COLO668 (cell line): ENCODE measurements around the gene RAB5A.
"Not testable (repeated sequence)": the region's sequence is repeated elsewhere in the genome, so short reads cannot be mapped to it uniquely, and the experiment has no call there.

ENCODE experiments used
- DNase-seq: peaks from one replicate; lab custom pipeline; 2025; ENCODE audit not compliant: unreplicated experiment; lab: John Stamatoyannopoulos, UW

RAB5A gene

DNA sequence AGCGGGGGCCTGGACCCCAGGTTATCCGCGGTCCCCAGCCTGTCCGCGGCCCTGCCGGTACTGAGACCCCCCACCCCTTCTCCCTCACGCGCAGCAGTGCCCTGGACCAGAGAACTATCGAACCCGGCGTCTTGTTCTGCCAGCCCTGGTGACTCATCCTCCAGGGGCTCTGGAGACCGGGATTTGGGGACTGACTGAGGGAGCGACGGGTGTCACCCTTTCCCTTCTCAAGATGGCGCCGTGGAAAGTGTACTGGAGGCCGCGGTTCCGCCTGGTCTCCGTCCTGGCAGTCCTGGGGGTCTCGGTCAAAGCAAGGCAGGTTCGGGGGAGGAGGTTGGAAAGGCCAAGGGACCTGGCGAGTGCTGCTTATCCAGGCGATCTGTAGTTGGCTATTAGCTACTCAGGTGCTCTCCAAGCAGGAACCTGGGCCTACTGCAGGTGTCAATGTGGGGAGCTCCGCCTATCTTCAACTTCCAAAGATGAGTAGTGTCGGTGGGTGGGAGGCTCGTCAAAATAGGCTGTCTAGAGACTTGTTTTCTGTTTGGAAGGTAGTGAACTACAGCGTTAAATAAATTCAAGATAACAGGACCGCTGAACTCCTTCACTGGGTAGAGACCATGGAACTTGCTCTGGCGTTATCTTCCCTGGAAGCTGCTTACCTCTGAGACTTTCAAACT lies 790 bp downstream of the RAB5A start:
- peak; percentile 43 for DNase-seq

DNA sequence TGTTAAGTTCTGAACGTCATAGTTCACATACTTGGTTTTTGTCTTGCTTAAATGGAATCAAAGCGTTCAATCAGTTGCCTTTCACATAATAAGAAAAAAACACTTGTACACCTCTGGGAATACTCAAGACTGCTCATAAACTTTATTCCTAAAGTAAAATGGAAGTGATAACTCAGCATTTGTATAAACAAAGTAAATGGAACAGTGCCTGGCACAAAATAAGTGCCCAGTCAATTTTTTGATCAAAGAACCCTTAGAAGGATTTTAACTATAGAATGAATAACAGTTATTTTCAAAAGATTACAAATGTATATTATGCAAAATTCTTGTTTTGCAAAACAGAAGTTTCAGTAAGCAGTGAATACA lies 1.3 kb downstream of the RAB5A start:
- DNase-seq, result no peak

DNA sequence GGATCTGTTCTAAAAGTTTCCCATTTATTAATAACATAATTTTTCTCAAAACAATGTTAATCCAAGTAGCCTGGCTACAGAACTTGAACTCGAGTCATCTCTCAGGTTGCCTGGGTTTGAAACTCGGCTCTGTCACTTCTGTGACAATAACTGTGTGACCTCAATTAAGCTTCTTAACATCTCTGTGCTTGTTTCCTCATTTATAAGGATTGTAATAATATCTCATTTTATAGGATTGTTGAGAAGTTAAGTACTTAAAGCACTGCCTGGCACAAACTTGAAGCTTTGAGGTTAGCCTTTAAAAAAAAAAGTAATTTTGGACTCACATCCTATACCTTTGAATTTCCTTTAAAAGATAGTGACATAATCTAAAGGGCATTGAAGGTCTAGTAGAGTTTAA lies 3.4 kb downstream of the RAB5A start:
- DNase-seq, result no peak

DNA sequence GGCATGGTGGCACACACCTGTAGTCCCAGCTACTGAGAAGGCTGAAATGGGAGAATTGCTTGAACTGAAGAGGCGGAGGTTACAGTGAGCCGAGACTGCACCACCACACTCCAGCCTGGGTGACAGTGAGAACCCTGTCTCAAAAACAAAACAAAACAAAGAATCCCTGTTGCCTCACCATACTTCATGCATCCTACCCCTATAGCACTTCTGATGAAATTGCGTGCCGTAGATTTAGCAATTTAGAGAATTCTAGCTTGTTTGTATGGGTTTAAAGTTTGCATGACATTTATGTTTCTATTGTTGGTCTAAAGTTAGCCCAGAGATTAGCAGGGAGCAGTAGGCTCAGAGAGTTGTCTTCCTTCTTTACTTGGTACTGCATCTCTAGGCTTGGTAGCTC lies 7.8 kb downstream of the RAB5A start:
- no peak for DNase-seq

DNA sequence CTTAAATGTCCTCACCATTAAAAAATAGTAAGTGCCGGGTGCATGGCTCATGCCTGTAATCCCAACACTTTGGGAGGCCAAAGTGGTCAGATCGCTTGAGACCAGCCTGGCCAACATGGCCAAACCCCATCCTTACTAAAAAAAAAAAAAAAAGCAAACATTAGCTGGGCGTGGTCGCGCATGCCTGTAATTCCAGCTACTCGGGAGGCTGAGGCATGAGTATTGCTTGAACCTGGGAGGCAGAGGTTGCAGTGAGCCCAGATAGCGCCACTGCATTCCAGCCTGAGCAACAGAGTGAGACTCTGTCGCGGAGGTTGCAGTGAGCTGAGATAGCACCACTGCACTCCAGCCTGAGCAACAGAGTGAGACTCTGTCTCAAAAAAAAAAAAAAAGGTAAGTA lies 10.5 kb downstream of the RAB5A start:
- not testable (repeated sequence) for DNase-seq

DNA sequence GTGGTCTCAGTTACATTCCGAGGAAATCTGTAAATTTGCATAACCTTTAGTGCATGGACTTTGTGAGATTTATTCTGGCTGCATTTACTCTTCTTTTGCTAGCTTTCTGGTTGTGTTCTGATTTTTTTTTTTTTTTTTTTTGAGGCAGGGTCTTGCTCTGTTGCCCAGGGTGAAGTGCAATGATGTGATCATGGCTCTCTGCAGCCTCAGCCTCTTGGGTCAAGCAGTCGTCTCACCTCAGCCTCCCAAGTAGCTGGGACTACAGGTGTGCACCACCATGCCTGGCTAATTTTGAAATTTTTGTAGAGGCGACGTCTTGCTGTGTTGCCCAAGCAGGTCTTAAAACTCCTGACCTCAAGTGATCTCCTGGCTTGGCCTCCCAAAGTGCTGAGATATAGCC lies 12.6 kb downstream of the RAB5A start:
- no peak for DNase-seq

GRCh38 chr3:19960696-19961095 lies 13.8 kb downstream of the RAB5A start:
- DNase-seq, result no peak

DNA sequence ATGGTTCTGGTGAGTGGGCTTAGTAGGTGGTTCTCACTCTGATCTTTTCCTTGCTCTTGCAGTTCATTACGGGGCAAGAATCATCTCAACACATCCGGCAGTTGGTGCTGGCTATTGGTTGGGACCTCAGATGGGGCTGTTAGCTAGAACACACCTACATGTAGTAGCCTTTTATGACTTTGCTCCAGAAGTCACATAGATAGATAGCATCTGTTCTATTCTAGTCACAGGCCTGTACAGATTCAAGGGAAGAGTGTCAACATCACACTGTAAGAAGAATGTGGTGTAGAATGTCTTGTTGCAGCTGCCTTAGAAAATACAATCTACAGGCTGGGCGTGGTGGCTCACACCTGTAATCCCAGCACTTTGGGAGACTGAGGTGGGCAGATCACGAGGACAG lies 15.1 kb downstream of the RAB5A start:
- no peak for DNase-seq

- DNase-seq, result no peak
Measured at GRCh38 chr3:19967208-19967607, 20.3 kb downstream of the RAB5A start.

- DNase-seq, result no peak
Measured at GRCh38 chr3:19967812-19968211, 20.9 kb downstream of the RAB5A start.

DNA sequence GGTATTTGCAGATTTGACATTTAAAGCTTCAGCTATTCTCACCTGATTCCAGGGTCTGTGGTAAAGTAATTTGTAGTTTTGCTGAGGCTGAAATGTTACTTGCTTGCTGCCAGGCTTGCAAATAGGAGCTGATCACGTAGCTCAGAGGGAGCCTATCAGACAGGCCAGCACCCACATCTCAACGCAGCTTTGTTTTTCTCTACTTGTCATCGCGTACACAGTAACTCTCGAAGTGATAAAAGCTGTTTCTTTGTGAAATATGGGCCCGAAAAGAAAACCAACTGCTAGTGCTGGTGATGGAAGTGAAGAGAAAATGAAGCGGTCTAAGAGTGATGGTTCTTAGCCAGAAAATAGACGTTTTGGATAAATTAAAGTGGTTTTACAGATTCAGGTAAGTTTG lies 23.4 kb downstream of the RAB5A start:
- no peak for DNase-seq

GRCh38 chr3:19972054-19972453 lies 25.2 kb downstream of the RAB5A start:
- no peak for DNase-seq

DNA sequence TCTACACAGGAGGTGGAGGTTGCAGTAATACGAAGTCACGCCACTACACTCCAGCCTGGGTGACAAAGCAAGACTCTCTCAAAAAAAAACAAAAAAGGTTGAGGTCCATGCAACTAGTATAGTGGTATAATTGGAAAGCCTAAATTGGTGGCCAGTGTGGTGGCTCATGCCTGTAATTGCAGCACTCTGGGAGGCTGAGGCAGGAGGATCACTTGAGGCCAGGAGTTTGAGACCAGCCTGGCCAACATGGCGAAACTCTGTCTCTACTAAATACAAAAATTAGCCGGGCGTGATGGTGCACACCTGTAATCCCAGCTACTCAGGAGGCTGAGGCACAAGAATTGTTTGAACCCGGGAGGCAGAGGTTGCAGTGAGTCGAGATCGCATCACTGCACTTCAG lies 42.0 kb downstream of the RAB5A start:
- DNase-seq, result not testable (repeated sequence)

- DNase-seq, result no peak
Measured at GRCh38 chr3:19994796-19995195, 47.9 kb downstream of the RAB5A start.

GRCh38 chr3:19997502-19997901 lies 50.6 kb downstream of the RAB5A start:
- DNase-seq, result no peak

DNA sequence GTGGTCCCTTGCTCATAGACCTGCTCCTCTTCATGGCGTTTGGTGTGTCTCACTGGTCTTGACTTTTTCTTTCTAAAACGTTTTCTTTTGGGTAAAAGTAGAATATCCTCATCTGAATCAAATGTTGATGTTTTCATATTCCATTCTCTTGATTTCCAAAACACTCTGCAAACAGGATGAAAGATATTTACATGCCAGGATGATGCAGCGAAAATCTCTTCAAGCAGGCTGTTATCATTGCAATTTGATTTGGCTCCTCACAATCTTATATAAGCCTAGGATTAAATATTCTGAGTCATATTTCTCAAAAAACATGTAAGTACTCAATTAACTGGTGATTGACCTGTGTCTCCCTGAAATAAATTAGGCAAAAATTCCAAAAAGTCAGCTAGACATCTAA lies 55.0 kb downstream of the RAB5A start:
- no peak for DNase-seq

DNA sequence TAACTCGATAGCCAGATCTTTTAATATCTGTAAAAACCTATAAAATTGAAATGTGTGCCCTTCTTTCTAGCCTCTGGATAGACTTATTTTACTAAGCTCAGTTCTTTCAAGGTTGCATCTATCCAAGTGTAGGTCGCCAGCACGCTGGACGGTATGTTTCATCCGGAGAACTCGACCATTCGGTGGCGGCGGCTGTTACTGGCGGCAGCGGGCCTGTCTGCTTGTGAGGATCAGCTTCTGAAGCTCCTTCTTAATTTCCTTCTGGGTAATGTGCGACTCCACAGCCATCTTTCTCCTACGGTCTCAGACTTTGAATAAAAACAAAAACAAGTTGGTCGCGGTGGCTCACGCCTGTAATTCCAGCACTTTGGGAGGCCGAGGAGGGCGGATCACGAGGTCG lies 61.1 kb downstream of the RAB5A start:
- DNase-seq, result no peak

GRCh38 chr3:20008646-20009045 lies 61.7 kb downstream of the RAB5A start:
- no peak for DNase-seq

GRCh38 chr3:20012164-20012563 lies 65.3 kb downstream of the RAB5A start, which contains the start of gene PP2D1:
PP2D1 (minus strand) TSS chr3:20012264; CDS start chr3:20012072, 192 bp downstream.
- no peak for DNase-seq

DNA sequence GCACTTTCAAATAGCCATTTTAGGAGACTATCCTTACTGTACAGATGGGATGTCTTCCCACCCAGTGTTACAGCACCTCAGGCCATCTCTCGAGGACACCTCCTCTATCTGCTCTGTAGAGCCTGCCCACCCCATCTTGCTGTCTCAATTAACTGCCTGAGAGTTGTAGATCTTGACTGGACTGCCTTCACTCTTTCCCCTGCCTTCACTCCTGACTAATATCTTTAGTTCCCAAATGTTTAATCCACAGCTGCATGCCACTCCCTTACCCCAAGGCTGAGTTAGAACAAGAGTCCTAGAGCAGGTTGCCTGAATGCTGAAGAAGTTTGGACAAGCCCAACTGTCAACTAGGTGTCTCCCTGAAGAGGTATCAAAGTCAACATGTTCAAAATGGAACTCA lies 66.5 kb downstream of the RAB5A start:
- no peak for DNase-seq

DNA sequence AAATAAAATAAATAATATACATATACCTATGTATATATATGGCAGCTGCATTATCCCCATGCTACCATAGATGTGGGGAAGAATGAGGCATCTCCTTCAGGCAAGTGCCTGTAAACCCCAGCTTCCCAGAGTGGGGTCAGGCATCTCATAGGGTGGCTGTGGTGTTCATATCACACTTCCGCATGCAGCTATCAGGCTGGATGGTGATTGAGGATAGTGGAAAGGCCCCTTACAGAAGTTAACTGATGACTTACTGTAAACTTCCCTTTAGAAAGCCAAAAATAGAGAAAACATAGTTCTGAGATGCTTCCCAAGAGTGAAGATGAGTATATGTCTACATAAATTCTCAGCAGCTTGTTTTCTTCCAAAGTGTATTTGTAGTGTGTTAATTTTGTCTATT lies 68.6 kb downstream of the RAB5A start:
- DNase-seq, result no peak

DNA sequence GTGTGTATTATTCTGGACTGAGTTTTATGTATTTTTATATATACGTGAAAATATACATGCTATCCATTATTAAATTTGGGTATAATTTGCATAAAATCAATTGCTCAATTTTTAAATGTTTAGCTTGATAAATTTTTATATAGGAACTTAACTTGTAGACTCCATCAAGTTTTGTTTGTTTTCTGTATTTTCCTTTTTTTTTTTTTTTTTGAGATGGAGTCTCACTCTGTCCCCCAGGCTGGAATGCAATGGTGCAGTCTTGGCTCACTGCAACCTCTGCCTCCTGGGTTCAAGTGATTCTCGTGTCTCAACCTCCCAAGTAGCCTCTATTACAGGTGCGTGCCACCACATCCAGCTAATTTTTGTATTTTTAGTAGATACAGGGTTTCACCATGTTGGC lies 69.2 kb downstream of the RAB5A start:
- not testable (repeated sequence) for DNase-seq

GRCh38 chr3:20022954-20023622 lies 76.2 kb downstream of the RAB5A start:
- no peak for DNase-seq
